Mucosa of stomach (tissue), 1 donor: ENCODE results near the gene LIPG.

Experiments
- H3K27me3 ChIP-seq: one replicate; pipeline ENCODE4 v1.7.0; 2013; ENCODE audit warnings: mild to moderate bottlenecking, low read length; ENCODE audit not compliant: control insufficient read depth, insufficient read depth
- H3K36me3 ChIP-seq: one replicate; pipeline ENCODE4 v1.7.0; 2013; ENCODE audit warnings: low read length; ENCODE audit not compliant: control insufficient read depth, insufficient read depth
- H3K4me1 ChIP-seq: one replicate; pipeline ENCODE4 v1.7.0; 2013; ENCODE audit warnings: mild to moderate bottlenecking, low read length; ENCODE audit not compliant: control insufficient read depth, insufficient read depth
- H3K4me3 ChIP-seq: one replicate; pipeline ENCODE4 v1.7.0; 2013; ENCODE audit warnings: low read length
- H3K9ac ChIP-seq: one replicate; pipeline ENCODE4 v1.7.0; 2013; ENCODE audit warnings: mild to moderate bottlenecking, low read length, moderate library complexity
- H3K9me3 ChIP-seq: one replicate; pipeline ENCODE4 v1.7.0; 2013; ENCODE audit warnings: mild to moderate bottlenecking, low read length, moderate library complexity; ENCODE audit not compliant: control insufficient read depth
- donor health status: Pancreatic carcinoma.

Gene LIPG

GRCh38 chr18:49524951-49525350 lies 36.9 kb upstream of the LIPG start:
- no peak overlapping the region for H3K9ac ChIP-seq
- H3K4me3 ChIP-seq, result no peak overlapping the region
- H3K4me1 ChIP-seq, result peaks cover 6% of the 10 kb centered on the region
- no peaks in the 10 kb centered on the region for H3K36me3 ChIP-seq
- H3K27me3 ChIP-seq, result no peaks in the 10 kb centered on the region
- no peaks in the 10 kb centered on the region for H3K9me3 ChIP-seq

GRCh38 chr18:49525981-49526380 lies 35.9 kb upstream of the LIPG start:
- no peaks in the 10 kb centered on the region for H3K36me3 ChIP-seq
- no peaks in the 10 kb centered on the region for H3K27me3 ChIP-seq
- no peaks in the 10 kb centered on the region for H3K9me3 ChIP-seq
- H3K4me3 ChIP-seq, result no peak overlapping the region
- no peak overlapping the region for H3K9ac ChIP-seq
- peaks cover 6% of the 10 kb centered on the region for H3K4me1 ChIP-seq

GRCh38 chr18:49527631-49528327 lies 34.1 kb upstream of the LIPG start:
- H3K27me3 ChIP-seq, result no peaks in the 10 kb centered on the region
- no peaks in the 10 kb centered on the region for H3K9me3 ChIP-seq
- H3K36me3 ChIP-seq, result no peaks in the 10 kb centered on the region
- no peak overlapping the region for H3K9ac ChIP-seq
- H3K4me1 ChIP-seq, result peaks cover 6% of the 10 kb centered on the region
- no peak overlapping the region for H3K4me3 ChIP-seq

GRCh38 chr18:49529596-49529995 lies 32.3 kb upstream of the LIPG start:
- Histone ChIP-seq H3K9me3 (no peaks in the 10 kb centered on the region), H3K9ac (no peak overlapping the region), H3K36me3 (no peaks in the 10 kb centered on the region), H3K4me1 (peaks cover 6% of the 10 kb centered on the region), H3K4me3 (no peak overlapping the region), H3K27me3 (no peaks in the 10 kb centered on the region)

- Histone ChIP-seq H3K4me3 (no peak overlapping the region), H3K9me3 (no peaks in the 10 kb centered on the region), H3K27me3 (no peaks in the 10 kb centered on the region), H3K4me1 (peaks cover 6% of the 10 kb centered on the region), H3K36me3 (no peaks in the 10 kb centered on the region), H3K9ac (no peak overlapping the region)
Measured at GRCh38 chr18:49531678-49532153, 30.1 kb upstream of the LIPG start.

GRCh38 chr18:49534846-49535601 lies 26.8 kb upstream of the LIPG start:
- Histone ChIP-seq H3K4me1 (no peaks in the 10 kb centered on the region), H3K9me3 (no peaks in the 10 kb centered on the region), H3K36me3 (no peaks in the 10 kb centered on the region), H3K9ac (no peak overlapping the region), H3K27me3 (no peaks in the 10 kb centered on the region), H3K4me3 (no peak overlapping the region)

- no peak overlapping the region for H3K4me3 ChIP-seq
Measured at GRCh38 chr18:49537232-49537896, 24.5 kb upstream of the LIPG start.

GRCh38 chr18:49544362-49544761 lies 17.5 kb upstream of the LIPG start:
- Histone ChIP-seq H3K9ac (no peak overlapping the region), H3K36me3 (no peaks in the 10 kb centered on the region), H3K9me3 (no peaks in the 10 kb centered on the region), H3K4me1 (no peaks in the 10 kb centered on the region), H3K27me3 (no peaks in the 10 kb centered on the region), H3K4me3 (no peak overlapping the region)

More at GRCh38 chr18:49537232-49537896, 24.5 kb upstream of the LIPG start:
- Histone ChIP-seq H3K27me3 (no peaks in the 10 kb centered on the region), H3K36me3 (no peaks in the 10 kb centered on the region), H3K4me1 (no peaks in the 10 kb centered on the region), H3K9ac (no peak overlapping the region), H3K9me3 (no peaks in the 10 kb centered on the region)

- Histone ChIP-seq H3K36me3 (no peaks in the 10 kb centered on the region), H3K4me3 (no peak overlapping the region), H3K9ac (no peak overlapping the region), H3K4me1 (no peaks in the 10 kb centered on the region), H3K9me3 (no peaks in the 10 kb centered on the region), H3K27me3 (no peaks in the 10 kb centered on the region)
Measured at GRCh38 chr18:49546278-49546677, 15.6 kb upstream of the LIPG start.

- no peaks in the 10 kb centered on the region for H3K4me1 ChIP-seq
- H3K9ac ChIP-seq, result no peak overlapping the region
- H3K9me3 ChIP-seq, result no peaks in the 10 kb centered on the region
- H3K36me3 ChIP-seq, result no peaks in the 10 kb centered on the region
- no peak overlapping the region for H3K4me3 ChIP-seq
- H3K27me3 ChIP-seq, result no peaks in the 10 kb centered on the region
Measured at GRCh38 chr18:49546719-49547273, 15.1 kb upstream of the LIPG start.

GRCh38 chr18:49547701-49548100 lies 14.2 kb upstream of the LIPG start:
- Histone ChIP-seq H3K36me3 (no peaks in the 10 kb centered on the region), H3K27me3 (no peaks in the 10 kb centered on the region), H3K9me3 (no peaks in the 10 kb centered on the region), H3K9ac (no peak overlapping the region), H3K4me3 (no peak overlapping the region), H3K4me1 (no peaks in the 10 kb centered on the region)

- Histone ChIP-seq H3K27me3 (no peaks in the 10 kb centered on the region), H3K9me3 (no peaks in the 10 kb centered on the region), H3K36me3 (no peaks in the 10 kb centered on the region), H3K4me1 (no peaks in the 10 kb centered on the region), H3K4me3 (no peak overlapping the region), H3K9ac (no peak overlapping the region)
Measured at GRCh38 chr18:49548229-49548636, 13.6 kb upstream of the LIPG start.
